Peyer's patch (tissue), 4 donors: ENCODE measurements around the gene NBL1. TPM values are rescaled to one million over a fixed set of nuclear protein-coding genes. Genes with fewer than 3 reads are reported as not detected.

Source experiments
- DNase-seq, 3 donors: peaks; one replicate each; pipeline ENCODE4 v3.0.0-alpha.2; 2017 to 2019
- H3K27ac ChIP-seq, 4 donors: fragments of 200-600 bp; sonication (generic); one replicate each; pipeline ENCODE4 v1.5.1; 2016 to 2019
- H3K27me3 ChIP-seq, 2 donors: fragments of 200-600 bp; sonication (generic); one replicate each; pipeline ENCODE4 v1.5.1; 2019
- H3K36me3 ChIP-seq, 3 donors: fragments of 200-600 bp; sonication (generic); one replicate each; pipeline ENCODE4 v1.5.1; 2016 to 2019
- H3K4me1 ChIP-seq, 4 donors: fragments of 200-600 bp; sonication (generic); one replicate each; pipeline ENCODE4 v1.5.1; 2016 to 2019
- H3K4me3 ChIP-seq, 4 donors: fragments of 200-600 bp; sonication (generic); 1 replicate in 3 of 4; 2 replicates in 1 of 4; pipeline ENCODE4 v1.5.1; 2016 to 2019; ENCODE audit warnings: mild to moderate bottlenecking in 1 of 4
- H3K9me3 ChIP-seq, 4 donors: fragments of 200-600 bp; sonication (generic); one replicate each; pipeline ENCODE4 v1.5.1; 2016 to 2019; ENCODE audit warnings: mild to moderate bottlenecking in 1 of 4
- POLR2A ChIP-seq, 2 donors: fragments of 450-650 bp; IDR thresholded peaks; one replicate each; pipeline ENCODE4 v1.5.1; 2017; ENCODE audit warnings: antibody characterized with exemption in 2 of 2, mild to moderate bottlenecking in 2 of 2, moderate library complexity in 2 of 2
- total RNA-seq, 4 donors: library from RNA; depleted of rRNA; stranded (reverse); fragments of >200 nt; gene quantifications; one replicate each; pipeline ENCODE4 v1.1.0, GENCODE V29; 2016
- TF ChIP-seq, protein P1 (sequence below), 6 experiments: fragments of 450-650 bp in 4 of 6; fragments of 200-600 bp in 2 of 6; sonication (generic) in 1 of 6; IDR thresholded peaks; one replicate each; pipeline ENCODE4 v1.5.1; 2017 to 2019; ENCODE audit warnings: antibody characterized with exemption in 6 of 6, mild to moderate bottlenecking in 3 of 6, moderate library complexity in 1 of 6

Gene NBL1
- total RNA-seq, 4 donors from 2014 or later = 187 to 348 (median 289) TPM

GRCh38 chr1:19648689-19649088 is 4.6 kb downstream of the NBL1 start:
- TF ChIP-seq, protein P1, sequence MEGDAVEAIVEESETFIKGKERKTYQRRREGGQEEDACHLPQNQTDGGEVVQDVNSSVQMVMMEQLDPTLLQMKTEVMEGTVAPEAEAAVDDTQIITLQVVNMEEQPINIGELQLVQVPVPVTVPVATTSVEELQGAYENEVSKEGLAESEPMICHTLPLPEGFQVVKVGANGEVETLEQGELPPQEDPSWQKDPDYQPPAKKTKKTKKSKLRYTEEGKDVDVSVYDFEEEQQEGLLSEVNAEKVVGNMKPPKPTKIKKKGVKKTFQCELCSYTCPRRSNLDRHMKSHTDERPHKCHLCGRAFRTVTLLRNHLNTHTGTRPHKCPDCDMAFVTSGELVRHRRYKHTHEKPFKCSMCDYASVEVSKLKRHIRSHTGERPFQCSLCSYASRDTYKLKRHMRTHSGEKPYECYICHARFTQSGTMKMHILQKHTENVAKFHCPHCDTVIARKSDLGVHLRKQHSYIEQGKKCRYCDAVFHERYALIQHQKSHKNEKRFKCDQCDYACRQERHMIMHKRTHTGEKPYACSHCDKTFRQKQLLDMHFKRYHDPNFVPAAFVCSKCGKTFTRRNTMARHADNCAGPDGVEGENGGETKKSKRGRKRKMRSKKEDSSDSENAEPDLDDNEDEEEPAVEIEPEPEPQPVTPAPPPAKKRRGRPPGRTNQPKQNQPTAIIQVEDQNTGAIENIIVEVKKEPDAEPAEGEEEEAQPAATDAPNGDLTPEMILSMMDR (IDR thresholded peaks at IDR 0.05) = peak in 4 of 6 experiments; percentile 11 to 62 (median 42)
- no peak for TF ChIP-seq POLR2A (IDR thresholded peaks at IDR 0.05)
- Histone ChIP-seq H3K4me3 (peak overlapping the region in 2 of 4 donors; percentile 90 to 91), H3K27ac (peak overlapping the region; percentile 75 to 99 (median 95)), H3K9me3 (no peaks in the 10 kb centered on the region), H3K27me3 (no peaks in the 10 kb centered on the region), H3K4me1 (peaks cover 9 to 64% (median 11%) of the 10 kb centered on the region in 4 donors), H3K36me3 (no peaks in the 10 kb centered on the region)
- peak in 2 of 3 donors; percentile 86 to 88 for DNase-seq

DNA sequence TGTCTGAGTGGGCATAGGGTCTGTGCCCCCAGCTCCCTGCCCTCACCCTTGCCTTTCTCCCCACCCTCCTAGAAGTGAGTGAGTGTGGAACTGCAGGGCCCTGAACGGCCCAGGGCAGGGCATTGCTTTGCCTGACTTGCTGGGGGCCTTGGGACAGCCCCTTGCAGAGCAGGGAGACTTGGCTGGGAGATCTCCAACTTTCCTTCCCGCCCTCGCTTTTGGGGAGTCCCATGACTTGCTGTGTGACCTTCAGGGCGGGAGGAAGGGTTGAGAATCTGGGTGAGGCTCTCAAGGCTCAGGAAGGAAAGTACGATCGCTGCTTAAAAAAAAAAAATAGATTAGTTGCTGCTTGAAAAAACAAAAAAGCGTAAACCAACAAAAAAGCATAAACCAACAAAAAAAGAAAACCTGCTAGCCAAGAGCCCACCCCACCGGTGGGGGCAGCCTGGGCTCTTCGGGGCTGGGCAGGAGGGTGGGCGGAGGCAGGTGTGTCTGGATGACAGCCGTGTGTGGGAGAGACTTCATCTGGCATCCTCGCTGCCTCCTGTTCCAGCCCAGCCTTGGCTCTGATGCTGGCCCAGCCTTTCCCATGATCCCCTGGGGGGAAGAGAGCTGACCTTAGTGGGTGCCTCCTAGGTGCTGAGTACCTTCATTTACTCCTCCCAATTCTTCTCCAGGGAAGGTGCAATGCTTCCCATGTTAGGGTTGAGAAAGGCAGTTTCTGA is 6.5 kb downstream of the NBL1 start:
- Histone ChIP-seq H3K36me3 (peaks cover 0 to 12% (median 0%) of the 10 kb centered on the region in 3 donors), H3K4me3 (peak overlapping the region in 1 of 4 donors; percentile 91), H3K4me1 (peaks cover 0 to 82% (median 10%) of the 10 kb centered on the region in 4 donors), H3K9me3 (no peaks in the 10 kb centered on the region), H3K27me3 (no peaks in the 10 kb centered on the region), H3K27ac (peak overlapping the region; percentile 35 to 62 (median 56))
- no peak for TF ChIP-seq POLR2A (IDR thresholded peaks at IDR 0.05)
- TF ChIP-seq, protein P1 (IDR thresholded peaks at IDR 0.05) = no peak
- DNase-seq = peak in 1 of 3 donors; percentile 53

DNA sequence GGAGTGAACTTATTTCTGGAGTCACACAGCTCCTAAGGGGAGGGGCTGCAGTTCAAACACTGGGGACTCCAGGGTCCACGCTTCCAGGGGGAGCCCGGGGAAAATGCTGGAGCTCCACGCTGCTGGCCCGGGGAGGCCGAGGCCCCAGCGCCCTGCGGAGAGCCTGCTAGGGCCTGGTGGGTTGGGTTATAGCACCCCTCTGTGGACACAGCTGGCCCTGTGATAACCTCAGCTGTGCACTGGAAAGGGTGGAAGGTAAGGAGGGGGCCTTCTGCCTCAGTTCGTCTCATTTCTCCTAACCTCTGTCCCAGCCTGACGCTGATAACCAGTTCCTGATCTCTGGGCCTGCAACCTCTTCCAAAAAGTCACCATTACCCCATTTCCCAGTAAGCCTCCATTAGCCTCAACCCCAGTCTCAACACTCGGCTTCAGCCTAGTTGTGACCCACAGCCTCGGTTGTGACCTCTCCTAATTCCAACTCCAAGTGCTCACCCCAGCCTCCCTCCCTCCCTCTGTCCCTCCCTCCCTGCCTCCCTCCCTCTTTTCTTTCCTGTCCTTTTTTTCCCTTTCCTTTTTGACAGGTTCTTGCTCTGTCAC is 7.1 kb downstream of the NBL1 start:
- Histone ChIP-seq H3K4me3 (peak overlapping the region in 1 of 4 donors; percentile 91), H3K9me3 (no peaks in the 10 kb centered on the region), H3K36me3 (peaks cover 0 to 19% (median 0%) of the 10 kb centered on the region in 3 donors), H3K27me3 (no peaks in the 10 kb centered on the region), H3K27ac (peak overlapping the region; percentile 35 to 62 (median 56)), H3K4me1 (peaks cover 0 to 79% (median 10%) of the 10 kb centered on the region in 4 donors)
- TF ChIP-seq POLR2A (IDR thresholded peaks at IDR 0.05) = no peak
- TF ChIP-seq, protein P1 (IDR thresholded peaks at IDR 0.05) = peak in 5 of 6 experiments; percentile 12 to 63 (median 53)
- DNase-seq = peak; percentile 24 to 74 (median 63)

GRCh38 chr1:19654386-19654785 is 10.3 kb downstream of the NBL1 start:
- H3K4me1 ChIP-seq = peaks cover 0 to 61% (median 7%) of the 10 kb centered on the region in 4 donors
- H3K27ac ChIP-seq = peak overlapping the region in 1 of 4 donors; percentile 71
- H3K9me3 ChIP-seq = no peaks in the 10 kb centered on the region
- peaks cover 0 to 44% (median 0%) of the 10 kb centered on the region in 3 donors for H3K36me3 ChIP-seq
- no peak overlapping the region for H3K4me3 ChIP-seq
- no peaks in the 10 kb centered on the region for H3K27me3 ChIP-seq
- TF ChIP-seq, protein P1 (IDR thresholded peaks at IDR 0.05) = no peak
- TF ChIP-seq POLR2A (IDR thresholded peaks at IDR 0.05) = no peak
- DNase-seq = no peak

GRCh38 chr1:19654886-19655717 is 11.0 kb downstream of the NBL1 start:
- no peaks in the 10 kb centered on the region for H3K27me3 ChIP-seq
- TF ChIP-seq, protein P1 (IDR thresholded peaks at IDR 0.05) = peak in 1 of 6 experiments; percentile 6
- no peak for TF ChIP-seq POLR2A (IDR thresholded peaks at IDR 0.05)
- peak in 1 of 3 donors; percentile 58 for DNase-seq
- H3K36me3 ChIP-seq = peaks cover 0 to 44% (median 0%) of the 10 kb centered on the region in 3 donors
- no peak overlapping the region for H3K4me3 ChIP-seq
- H3K27ac ChIP-seq = peak overlapping the region in 2 of 4 donors; percentile 24 to 71
- peaks cover 0 to 57% (median 7%) of the 10 kb centered on the region in 4 donors for H3K4me1 ChIP-seq
- H3K9me3 ChIP-seq = no peaks in the 10 kb centered on the region
